Caco-2 (cell line): ENCODE measurements around the gene PRR29. TPM values are rescaled to one million over a fixed set of nuclear protein-coding genes. Genes with fewer than 3 reads are reported as not detected.

Experiments used
- BruUV-seq: library from RNA; stranded (reverse); fragments of 400-500 nt; replicated peaks from 2 replicates; lab custom pipeline; 2021; lab: Mats Ljungman, UMichigan
- CTCF ChIA-PET: fragments of 300-600 bp; sonication (Branson Sonifier 250); formaldehyde crosslinking; loops from one replicate; lab custom pipeline; 2022; ENCODE audit warnings: antibody characterized with exemption; lab: Charles Lee
- POLR2A ChIA-PET: fragments of 300-600 bp; sonication (Branson Sonifier 250); formaldehyde crosslinking; loops from one replicate; lab custom pipeline; 2022; ENCODE audit warnings: antibody characterized with exemption; lab: Charles Lee
- DNase-seq, 2 experiments: peaks; one replicate each; pipeline versions ENCODE4 v3.0.0 to v3.0.0-alpha.2; 2020 to 2022
- H3K27me3 ChIP-seq: replicated peaks from 2 replicates; pipeline ENCODE4 v1.6.0; 2011; ENCODE audit warnings: low read length; ENCODE audit not compliant: control insufficient read depth, insufficient read depth
- H3K36me3 ChIP-seq: 2 replicates; pipeline ENCODE4 v1.5.1; 2011; ENCODE audit warnings: low read length; ENCODE audit not compliant: control insufficient read depth, insufficient read depth
- H3K4me1 ChIP-seq: fragments of 250-450 bp; sonication (Bioruptor Pico); 2 replicates; pipeline ENCODE4 v1.5.1; 2020; ENCODE audit warnings: mild to moderate bottlenecking
- H3K4me3 ChIP-seq: 2 replicates; pipeline ENCODE4 v1.5.1; 2011; ENCODE audit warnings: low read depth, mild to moderate bottlenecking, control low read depth, low read length
- H3K9me3 ChIP-seq: fragments of 250-450 bp; sonication (Bioruptor Pico); 2 replicates; pipeline ENCODE4 v1.5.1; 2020; ENCODE audit warnings: mild to moderate bottlenecking, moderate library complexity
- H3K27ac Mint-ChIP-seq: one replicate; pipeline ENCODE4 v1.8.0; 2022; ENCODE audit warnings: mixed read lengths; ENCODE audit not compliant: unreplicated experiment
- H3K27me3 Mint-ChIP-seq: one replicate; pipeline ENCODE4 v1.8.0; 2022; ENCODE audit warnings: mixed read lengths; ENCODE audit not compliant: insufficient read depth, unreplicated experiment
- H3K36me3 Mint-ChIP-seq: one replicate; pipeline ENCODE4 v1.8.0; 2022; ENCODE audit warnings: mild to moderate bottlenecking, mixed read lengths; ENCODE audit not compliant: insufficient read depth, unreplicated experiment
- H3K4me1 Mint-ChIP-seq: one replicate; pipeline ENCODE4 v1.8.0; 2022; ENCODE audit warnings: low read depth, mixed read lengths; ENCODE audit not compliant: unreplicated experiment
- H3K4me3 Mint-ChIP-seq: one replicate; pipeline ENCODE4 v1.8.0; 2022; ENCODE audit warnings: mild to moderate bottlenecking, moderate library complexity, mixed read lengths; ENCODE audit not compliant: unreplicated experiment
- H3K9me3 Mint-ChIP-seq: one replicate; pipeline ENCODE4 v1.8.0; 2022; ENCODE audit warnings: mixed read lengths; ENCODE audit not compliant: unreplicated experiment
- CTCF ChIP-seq, 2 experiments: fragments of 200-600 bp in 1 of 2; IDR thresholded peaks; 1 replicate in 1 of 2; 2 replicates in 1 of 2; pipeline versions ENCODE4 v1.5.1 to v1.8.0; 2011 to 2022; ENCODE audit warnings: antibody characterized with exemption in 1 of 2, control low read depth in 1 of 2, inconsistent platforms in 1 of 2, low read depth in 1 of 2, low read length in 1 of 2, mild to moderate bottlenecking in 1 of 2, moderate library complexity in 1 of 2; ENCODE audit not compliant: insufficient read depth in 1 of 2, severe bottlenecking in 1 of 2, unreplicated experiment in 1 of 2
- intact Hi-C: fragments of 100-400 bp; cut with micrococcal nuclease; formaldehyde crosslinking; loops from one replicate; pipeline ENCODE4 v1.10.0; 2022; ENCODE audit not compliant: unreplicated experiment
- total RNA-seq: library from RNA; stranded (reverse); gene quantifications from 2 replicates; pipeline ENCODE4 v1.2.3, GENCODE V29; 2022

The PRR29 gene
- total RNA-seq, 1 experiment from 2014 or later, result not detected

GRCh38 chr17:64007838-64008282 is 9.7 kb downstream of the PRR29 start:
- POLR2A ChIA-PET, result no interaction called here
- no peak overlapping the region for H3K4me3 ChIP-seq
- H3K4me1 Mint-ChIP-seq, result no peaks in the 10 kb centered on the region

GRCh38 chr17:64008346-64008745 is 10.2 kb downstream of the PRR29 start:
- intact Hi-C loops, result no loop called here
- TF ChIP-seq CTCF (IDR thresholded peaks at IDR 0.05; ENCODE audit: insufficient read depth in 1 of 2, low read depth in 1 of 2, low read length in 1 of 2, severe bottlenecking in 1 of 2, unreplicated experiment in 1 of 2), result no peak

More at GRCh38 chr17:64007838-64008282, 9.7 kb downstream of the PRR29 start:
- intact Hi-C loops, result no loop called here
- no peaks in the 10 kb centered on the region; the same call in 1 of the 2 replicates for H3K27me3 ChIP-seq
- DNase-seq, result peak in 1 of 2 experiments; percentile 31
- no TSS peak for BruUV-seq
- H3K27me3 Mint-ChIP-seq, result no peaks in the 10 kb centered on the region
- CTCF ChIA-PET, result interaction anchor here (1.2 to 1.4 kb wide), 2 partner anchors 61 to 126 kb away, joined by 4 to 7 read pairs; no protein-coding TSS in a partner anchor
- TF ChIP-seq CTCF (IDR thresholded peaks at IDR 0.05; ENCODE audit: insufficient read depth in 1 of 2, low read depth in 1 of 2, low read length in 1 of 2, severe bottlenecking in 1 of 2, unreplicated experiment in 1 of 2), result no peak
- H3K27ac Mint-ChIP-seq, result no peak overlapping the region
- peaks cover 5% of the 10 kb centered on the region; the same call in 1 of the 2 replicates for H3K9me3 ChIP-seq
- H3K4me1 ChIP-seq, result no peaks in the 10 kb centered on the region
- H3K36me3 Mint-ChIP-seq, result no peaks in the 10 kb centered on the region
- no peaks in the 10 kb centered on the region for H3K9me3 Mint-ChIP-seq
- H3K36me3 ChIP-seq, result no peaks in the 10 kb centered on the region
- no peak overlapping the region for H3K4me3 Mint-ChIP-seq

GRCh38 chr17:64008830-64009229 is 10.7 kb downstream of the PRR29 start:
- CTCF ChIA-PET, result no interaction called here
- no peak overlapping the region for H3K27ac Mint-ChIP-seq
- intact Hi-C loops, result no loop called here
- BruUV-seq, result no TSS peak
- peak in 1 of 2 experiments; percentile 17 for DNase-seq
- H3K27me3 ChIP-seq, result no peaks in the 10 kb centered on the region; the same call in 1 of the 2 replicates
- no peaks in the 10 kb centered on the region for H3K9me3 Mint-ChIP-seq
- H3K4me1 ChIP-seq, result no peaks in the 10 kb centered on the region
- peaks cover 5% of the 10 kb centered on the region; the same call in 1 of the 2 replicates for H3K9me3 ChIP-seq
- no peaks in the 10 kb centered on the region for H3K4me1 Mint-ChIP-seq
- no peak overlapping the region for H3K4me3 Mint-ChIP-seq
- no peaks in the 10 kb centered on the region for H3K36me3 ChIP-seq
- no peaks in the 10 kb centered on the region for H3K27me3 Mint-ChIP-seq
- no peaks in the 10 kb centered on the region for H3K36me3 Mint-ChIP-seq
- no peak overlapping the region for H3K4me3 ChIP-seq
- POLR2A ChIA-PET, result no interaction called here
- no peak for TF ChIP-seq CTCF (IDR thresholded peaks at IDR 0.05; ENCODE audit: insufficient read depth in 1 of 2, low read depth in 1 of 2, low read length in 1 of 2, severe bottlenecking in 1 of 2, unreplicated experiment in 1 of 2)

More at GRCh38 chr17:64008346-64008745, 10.2 kb downstream of the PRR29 start:
- no peak for DNase-seq
- H3K4me3 ChIP-seq, result no peak overlapping the region
- H3K9me3 ChIP-seq, result peaks cover 5% of the 10 kb centered on the region; the same call in 1 of the 2 replicates
- H3K36me3 ChIP-seq, result no peaks in the 10 kb centered on the region
- H3K4me3 Mint-ChIP-seq, result no peak overlapping the region
- no peaks in the 10 kb centered on the region for H3K27me3 Mint-ChIP-seq
- ChIA-PET CTCF (interaction anchor here (1.2 kb wide), 1 partner anchor 125 kb away, joined by 4 read pairs; no protein-coding TSS in a partner anchor), POLR2A (no interaction called here)
- H3K27ac Mint-ChIP-seq, result no peak overlapping the region
- H3K4me1 ChIP-seq, result no peaks in the 10 kb centered on the region
- H3K27me3 ChIP-seq, result no peaks in the 10 kb centered on the region; the same call in 1 of the 2 replicates
- no peaks in the 10 kb centered on the region for H3K4me1 Mint-ChIP-seq
- H3K9me3 Mint-ChIP-seq, result no peaks in the 10 kb centered on the region
- no peaks in the 10 kb centered on the region for H3K36me3 Mint-ChIP-seq
- BruUV-seq, result no TSS peak
